ENCODE measurements around the gene ARL13B.

GRCh38 chr3:94066506-94067500 is 86.8 kb downstream of the ARL13B start:
- TF ChIP-seq TAF1 (IDR thresholded peaks at IDR 0.05; ENCODE audit: low read depth) = no peak
- TF ChIP-seq ZBTB7A (IDR thresholded peaks at IDR 0.05; ENCODE audit: low read depth) = no peak
- no peak for TF ChIP-seq REST (IDR thresholded peaks at IDR 0.05; ENCODE audit: low read depth)

All from Ishikawa (cell line).